Left lobe of liver (tissue), 2 donors: Measurements from ENCODE around the gene SNRNP70. TPM values are rescaled to one million over a fixed set of nuclear protein-coding genes. Genes with fewer than 3 reads are reported as not detected.

ENCODE experiments used
- ATAC-seq: fragments of 200-7000 bp; cut with Tn5 transposase; one replicate; pipeline ENCODE4 v1.9.1; 2020; ENCODE audit warnings: mild to moderate bottlenecking, moderate library complexity
- DNase-seq: peaks from one replicate; pipeline ENCODE4 v3.0.0-alpha.2; 2020; ENCODE audit warnings: low spot score
- total RNA-seq: library from RNA; stranded (reverse); gene quantifications from one replicate; pipeline ENCODE4 v1.2.1, GENCODE V29; 2021
- donor health status: DM: no; HTN: no; CAD: no; lungs with moderate emphysema.
- donor health status: DM: no; HTN: yes; CAD: no.

Gene SNRNP70
- total RNA-seq, 1 donor from 2014 or later: 170 TPM

GRCh38 chr19:49097453-49098288 is 12.4 kb downstream of the SNRNP70 start:
- ATAC-seq (peak; percentile 90), DNase-seq (peak; percentile 77)

GRCh38 chr19:49098795-49099194 is 13.5 kb downstream of the SNRNP70 start:
- DNase-seq (peak; percentile 72), ATAC-seq (peak; percentile 83)

- ATAC-seq (no peak), DNase-seq (no peak)
Measured at GRCh38 chr19:49101160-49101559, 15.9 kb downstream of the SNRNP70 start.

GRCh38 chr19:49102303-49102702 is 17.1 kb downstream of the SNRNP70 start:
- DNase-seq (no peak), ATAC-seq (no peak)

- DNase-seq: no peak
- ATAC-seq: no peak
Measured at GRCh38 chr19:49103331-49104085, 18.3 kb downstream of the SNRNP70 start.

GRCh38 chr19:49104229-49104864 is 19.1 kb downstream of the SNRNP70 start:
- DNase-seq (no peak), ATAC-seq (no peak)

- ATAC-seq: peak; percentile 81
- no peak for DNase-seq
Measured at GRCh38 chr19:49106648-49107135, 21.4 kb downstream of the SNRNP70 start.

- no peak for ATAC-seq
- no peak for DNase-seq
Measured at GRCh38 chr19:49107625-49108459, 22.6 kb downstream of the SNRNP70 start.

GRCh38 chr19:49109051-49109450 is 23.8 kb downstream of the SNRNP70 start:
- DNase-seq: no peak
- ATAC-seq: no peak

GRCh38 chr19:49109569-49110233 is 24.4 kb downstream of the SNRNP70 start:
- DNase-seq (no peak), ATAC-seq (no peak)

- DNase-seq (no peak), ATAC-seq (no peak)
Measured at GRCh38 chr19:49110567-49110966, 25.3 kb downstream of the SNRNP70 start.

- DNase-seq (no peak), ATAC-seq (no peak)
Measured at GRCh38 chr19:49111218-49111998, 26.2 kb downstream of the SNRNP70 start.

- DNase-seq (peak; percentile 70), ATAC-seq (peak; percentile 70)
Measured at GRCh38 chr19:49113762-49114629, 28.7 kb downstream of the SNRNP70 start, which contains the start of gene LIN7B. LIN7B (plus strand) TSS chr19:49114370; CDS start chr19:49114405, 35 bp downstream.

- DNase-seq (peak; percentile 66), ATAC-seq (peak; percentile 6)
Measured at GRCh38 chr19:49114630-49115363, 29.5 kb downstream of the SNRNP70 start.

- ATAC-seq (no peak), DNase-seq (no peak)
Measured at GRCh38 chr19:49116544-49116943, 31.3 kb downstream of the SNRNP70 start.

- DNase-seq (no peak), ATAC-seq (no peak)
Measured at GRCh38 chr19:49117677-49118564, 32.7 kb downstream of the SNRNP70 start.
